ENCODE results near the gene STIP1. TPM values are rescaled to one million over a fixed set of nuclear protein-coding genes. Genes with fewer than 3 reads are reported as not detected.

Gene STIP1
- total RNA-seq, 1 donor from 2014 or later, result 77.7 TPM

- TF ChIP-seq, protein P1, sequence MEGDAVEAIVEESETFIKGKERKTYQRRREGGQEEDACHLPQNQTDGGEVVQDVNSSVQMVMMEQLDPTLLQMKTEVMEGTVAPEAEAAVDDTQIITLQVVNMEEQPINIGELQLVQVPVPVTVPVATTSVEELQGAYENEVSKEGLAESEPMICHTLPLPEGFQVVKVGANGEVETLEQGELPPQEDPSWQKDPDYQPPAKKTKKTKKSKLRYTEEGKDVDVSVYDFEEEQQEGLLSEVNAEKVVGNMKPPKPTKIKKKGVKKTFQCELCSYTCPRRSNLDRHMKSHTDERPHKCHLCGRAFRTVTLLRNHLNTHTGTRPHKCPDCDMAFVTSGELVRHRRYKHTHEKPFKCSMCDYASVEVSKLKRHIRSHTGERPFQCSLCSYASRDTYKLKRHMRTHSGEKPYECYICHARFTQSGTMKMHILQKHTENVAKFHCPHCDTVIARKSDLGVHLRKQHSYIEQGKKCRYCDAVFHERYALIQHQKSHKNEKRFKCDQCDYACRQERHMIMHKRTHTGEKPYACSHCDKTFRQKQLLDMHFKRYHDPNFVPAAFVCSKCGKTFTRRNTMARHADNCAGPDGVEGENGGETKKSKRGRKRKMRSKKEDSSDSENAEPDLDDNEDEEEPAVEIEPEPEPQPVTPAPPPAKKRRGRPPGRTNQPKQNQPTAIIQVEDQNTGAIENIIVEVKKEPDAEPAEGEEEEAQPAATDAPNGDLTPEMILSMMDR (IDR thresholded peaks at IDR 0.05), result no peak
Measured at GRCh38 chr11:64196626-64197025, 10.7 kb downstream of the STIP1 start.

GRCh38 chr11:64198511-64198910 is 12.5 kb downstream of the STIP1 start:
- no peaks in the 10 kb centered on the region for H3K4me1 ChIP-seq
- H3K36me3 ChIP-seq, result peaks cover 93 to 94% of the 10 kb centered on the region in 2 donors
- DNase-seq (ENCODE audit: low spot score in 2 of 2), result no peak
- intact Hi-C loops (cut with DNase I), result no loop called here
- TF ChIP-seq, protein P1 (IDR thresholded peaks at IDR 0.05), result no peak
- H3K27me3 ChIP-seq, result no peaks in the 10 kb centered on the region
- H3K4me3 ChIP-seq, result no peak overlapping the region
- no peaks in the 10 kb centered on the region for H3K9me3 ChIP-seq
- H3K27ac ChIP-seq, result no peak overlapping the region

More at GRCh38 chr11:64196626-64197025, 10.7 kb downstream of the STIP1 start:
- Histone ChIP-seq H3K4me3 (no peak overlapping the region), H3K27ac (no peak overlapping the region), H3K4me1 (no peaks in the 10 kb centered on the region), H3K9me3 (no peaks in the 10 kb centered on the region), H3K36me3 (peaks cover 80 to 89% of the 10 kb centered on the region in 2 donors), H3K27me3 (no peaks in the 10 kb centered on the region)
- intact Hi-C loops (cut with DNase I), result no loop called here
- no peak for DNase-seq (ENCODE audit: low spot score in 2 of 2)

- no peaks in the 10 kb centered on the region for H3K4me1 ChIP-seq
- H3K4me3 ChIP-seq, result no peak overlapping the region
- H3K36me3 ChIP-seq, result peaks cover 76 to 81% of the 10 kb centered on the region in 2 donors
- TF ChIP-seq, protein P1 (IDR thresholded peaks at IDR 0.05), result no peak
- H3K27ac ChIP-seq, result no peak overlapping the region
- intact Hi-C loops (cut with DNase I), result no loop called here
- H3K9me3 ChIP-seq, result no peaks in the 10 kb centered on the region
- no peak for DNase-seq (ENCODE audit: low spot score in 2 of 2)
- no peaks in the 10 kb centered on the region for H3K27me3 ChIP-seq
Measured at GRCh38 chr11:64201543-64201942, 15.6 kb downstream of the STIP1 start.

DNA sequence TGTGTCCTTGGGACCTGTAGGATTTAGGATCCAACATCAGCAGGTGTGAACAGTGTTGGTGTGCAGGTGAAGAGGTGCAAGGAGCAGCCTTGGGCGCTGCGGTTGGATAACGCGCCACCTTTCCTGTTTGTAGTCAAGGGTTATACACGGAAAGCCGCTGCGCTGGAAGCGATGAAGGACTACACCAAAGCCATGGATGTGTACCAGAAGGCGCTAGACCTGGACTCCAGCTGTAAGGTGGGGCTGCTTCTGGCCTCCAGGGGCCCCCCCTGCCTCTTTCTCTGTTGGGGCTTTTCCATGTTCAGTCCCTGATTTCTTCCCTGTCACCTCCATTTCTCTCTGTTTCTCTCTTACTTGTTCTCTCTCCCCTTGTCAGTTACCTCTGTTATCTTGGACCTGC is 17.0 kb downstream of the STIP1 start:
- H3K9me3 ChIP-seq, result no peaks in the 10 kb centered on the region
- no peaks in the 10 kb centered on the region for H3K4me1 ChIP-seq
- no peaks in the 10 kb centered on the region for H3K27me3 ChIP-seq
- H3K27ac ChIP-seq, result no peak overlapping the region
- no peak for DNase-seq (ENCODE audit: low spot score in 2 of 2)
- H3K36me3 ChIP-seq, result peaks cover 67% of the 10 kb centered on the region in 2 donors
- H3K4me3 ChIP-seq, result no peak overlapping the region
- TF ChIP-seq, protein P1 (IDR thresholded peaks at IDR 0.05), result no peak
- intact Hi-C loops (cut with DNase I), result no loop called here

GRCh38 chr11:64203421-64204079 is 17.6 kb downstream of the STIP1 start:
- H3K9me3 ChIP-seq, result no peaks in the 10 kb centered on the region
- peaks cover 61% of the 10 kb centered on the region in 2 donors for H3K36me3 ChIP-seq
- TF ChIP-seq, protein P1 (IDR thresholded peaks at IDR 0.05), result no peak
- no peaks in the 10 kb centered on the region for H3K4me1 ChIP-seq
- no peaks in the 10 kb centered on the region for H3K27me3 ChIP-seq
- H3K27ac ChIP-seq, result no peak overlapping the region
- intact Hi-C loops (cut with DNase I), result loop anchor here (1.0 kb wide), 1 partner anchor 101 kb away; no protein-coding TSS in a partner anchor
- H3K4me3 ChIP-seq, result no peak overlapping the region
- DNase-seq (ENCODE audit: low spot score in 2 of 2), result no peak

Data from ascending aorta (tissue), 2 donors.